Measurements from ENCODE around the gene ACTG1. TPM values are rescaled to one million over a fixed set of nuclear protein-coding genes. Genes with fewer than 3 reads are reported as not detected.

ACTG1 gene
- total RNA-seq, 4 donors from 2014 or later = 1,168 to 4,304 (median 2,945) TPM

DNA sequence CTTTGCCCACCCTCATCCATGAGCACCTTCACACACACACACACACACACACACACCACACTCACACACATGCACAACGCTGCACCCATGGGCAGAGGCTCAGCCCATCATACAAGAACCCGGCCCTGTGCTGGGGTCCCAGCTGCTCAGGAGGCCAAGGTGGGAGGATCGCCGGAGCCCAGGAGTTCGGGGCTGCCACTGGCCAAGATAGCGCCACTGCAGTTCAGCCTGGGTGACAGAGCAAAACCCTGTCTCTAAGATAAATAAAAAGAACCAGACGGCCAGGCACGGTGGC, 12.2 kb upstream of the ACTG1 start:
- H3K4me3 ChIP-seq (replicated peaks in 1 of 3) = no peak overlapping the region
- H3K9me3 ChIP-seq = no peaks in the 10 kb centered on the region
- 84 to 92% methylated on average over 3 to 7 of the region's 8 CpGs for WGBS, 2 donors
- no peaks in the 10 kb centered on the region for H3K36me3 ChIP-seq
- intact Hi-C loops (cut with DNase I) = no loop called here
- H3K27ac ChIP-seq = peak overlapping the region in 1 of 3 donors; percentile 93
- H3K4me1 ChIP-seq = peaks cover 57 to 80% of the 10 kb centered on the region in 2 donors
- DNase-seq = no peak
- H3K27me3 ChIP-seq = no peaks in the 10 kb centered on the region
- TF ChIP-seq CTCF (IDR thresholded peaks at IDR 0.05) (no peak), POLR2A (IDR thresholded peaks at IDR 0.05) (no peak)

DNA sequence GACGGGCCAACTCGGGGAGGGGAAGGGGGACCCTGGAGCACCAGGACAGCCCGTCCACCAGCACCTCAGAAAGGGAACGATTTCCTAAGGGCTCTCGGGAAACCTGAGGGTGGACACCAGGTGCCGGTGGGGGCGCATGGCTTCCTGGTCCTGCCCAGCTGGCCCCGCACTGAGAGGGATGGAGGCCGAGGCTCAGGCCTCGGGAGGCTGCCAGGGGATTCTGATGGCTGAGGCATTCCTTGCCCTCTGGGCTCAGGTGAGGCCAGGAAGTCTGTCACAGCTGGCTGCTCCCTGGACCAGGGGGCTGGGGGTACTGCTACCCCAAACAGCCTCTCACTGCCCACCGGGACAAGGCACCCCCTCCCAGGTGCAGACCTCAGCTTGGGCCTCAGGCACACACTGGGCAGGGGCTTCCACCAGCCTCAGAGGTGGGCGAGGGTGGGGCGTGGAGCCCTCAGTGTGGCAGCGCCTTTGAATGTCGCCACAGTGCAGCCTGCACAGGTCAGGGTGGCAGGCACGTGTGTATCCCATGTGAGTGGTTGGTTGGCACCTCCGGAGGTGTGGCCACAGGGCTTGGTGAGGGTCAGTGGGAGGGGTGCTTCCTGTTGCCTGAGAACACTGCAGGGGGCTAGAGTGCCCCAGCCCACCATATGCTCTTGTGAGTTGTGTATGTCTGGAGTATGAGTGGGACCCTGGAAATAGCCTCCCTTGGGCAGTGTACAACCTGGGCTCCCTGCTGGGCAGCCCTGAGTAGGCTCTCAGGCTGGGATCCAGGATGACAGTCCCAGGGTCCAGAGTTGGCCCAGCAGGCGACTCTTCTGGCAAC, 11.7 kb upstream of the ACTG1 start:
- Histone ChIP-seq H3K9me3 (no peaks in the 10 kb centered on the region), H3K27me3 (no peaks in the 10 kb centered on the region), H3K27ac (peak overlapping the region; percentile 78 to 93 (median 88)), H3K4me3 (replicated peaks in 1 of 3) (no peak overlapping the region), H3K36me3 (no peaks in the 10 kb centered on the region), H3K4me1 (peaks cover 63 to 84% of the 10 kb centered on the region in 2 donors)
- 51% methylated on average over 15 of the region's 18 CpGs; no CpG with 5 or more reads in 1 of the 2 donors for WGBS, 2 donors
- no peak for TF ChIP-seq POLR2A (IDR thresholded peaks at IDR 0.05)
- no peak for TF ChIP-seq CTCF (IDR thresholded peaks at IDR 0.05)
- intact Hi-C loops (cut with DNase I) = no loop called here
- peak; percentile 59 to 63 for DNase-seq

DNA sequence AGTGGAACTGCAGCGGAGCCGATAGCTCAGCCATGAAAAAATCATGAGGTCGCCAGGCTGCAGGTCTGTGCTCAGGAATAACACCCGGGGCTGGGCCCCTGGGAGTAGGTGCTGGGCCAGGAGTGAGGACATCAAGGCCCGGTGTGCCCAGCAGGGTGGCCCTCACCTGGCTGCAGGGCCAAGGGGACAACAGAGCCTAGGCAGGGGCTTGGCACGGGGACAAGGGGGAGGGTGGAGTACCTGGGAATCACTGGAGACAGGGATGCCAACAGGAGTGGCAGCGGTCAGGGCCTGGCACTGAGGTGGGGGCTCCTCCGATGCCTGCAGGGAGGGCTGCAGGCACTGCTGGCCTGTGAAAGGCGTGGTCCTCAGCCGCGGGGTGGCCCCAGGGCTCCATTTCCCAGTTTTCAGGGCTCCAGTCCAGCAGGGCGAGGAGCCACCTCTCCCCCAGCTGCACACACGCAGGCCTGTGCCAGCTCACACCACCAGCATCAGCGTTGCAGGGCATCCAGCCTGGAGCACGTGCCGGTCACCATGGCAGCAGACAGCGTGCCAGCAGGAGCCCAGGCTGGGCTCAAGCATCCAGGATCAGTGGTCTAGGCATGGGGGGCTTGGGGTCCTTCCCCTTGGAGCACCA, 10.9 kb upstream of the ACTG1 start:
- intact Hi-C loops (cut with DNase I) = no loop called here

DNA sequence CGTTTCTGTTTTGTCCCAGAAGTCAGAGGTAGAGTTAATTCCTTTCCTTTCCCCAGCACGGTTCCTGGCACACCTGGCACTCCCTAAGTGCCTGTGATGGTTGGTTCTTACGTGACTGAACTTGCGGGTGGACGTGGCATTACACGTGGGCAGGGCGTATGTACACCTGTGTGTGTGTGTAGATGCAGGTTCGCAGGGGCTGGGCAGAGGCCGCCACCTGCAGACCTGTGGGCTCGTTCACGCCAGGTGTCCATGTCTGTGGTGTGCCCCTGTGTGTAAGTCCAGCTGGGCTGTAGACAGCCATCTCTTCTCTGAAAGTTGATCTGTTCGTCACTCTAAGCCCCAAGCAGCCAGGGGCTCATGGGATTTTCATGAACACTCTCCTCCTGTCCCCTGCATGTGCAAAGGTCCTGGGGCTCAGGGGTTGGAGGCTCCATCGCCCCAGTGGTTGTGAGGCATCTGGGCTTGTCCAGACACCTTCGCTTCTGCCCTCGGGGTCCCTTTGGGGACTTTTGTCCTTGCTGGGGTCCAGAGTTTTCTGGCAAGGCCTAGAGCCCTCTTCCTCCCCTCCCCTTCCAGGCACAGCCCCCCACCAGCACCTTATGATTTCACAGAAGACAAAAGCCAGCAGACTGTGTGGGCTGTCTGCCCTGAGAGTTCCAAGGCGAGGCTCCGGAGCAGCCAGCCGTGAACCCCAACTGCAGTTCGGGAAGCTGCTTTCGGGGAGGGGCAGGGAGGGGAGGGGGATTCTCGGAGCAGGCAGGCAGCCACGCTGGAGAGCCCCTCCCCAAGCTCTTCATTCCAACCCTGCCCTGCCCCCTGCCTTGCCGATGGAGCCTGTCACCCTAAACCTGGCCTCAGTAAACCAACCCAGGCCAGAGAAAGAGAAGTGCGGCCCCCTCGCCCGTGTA, 10.1 kb upstream of the ACTG1 start:
- intact Hi-C loops (cut with DNase I) = no loop called here
- TF ChIP-seq POLR2A (IDR thresholded peaks at IDR 0.05) (peak in 1 of 2 donors; percentile 35), CTCF (IDR thresholded peaks at IDR 0.05) (peak in 4 of 6 experiments; percentile 39 to 58 (median 48))
- peaks cover 66 to 84% of the 10 kb centered on the region in 2 donors for H3K4me1 ChIP-seq
- H3K9me3 ChIP-seq = no peaks in the 10 kb centered on the region
- WGBS, 2 donors = 50 to 57% methylated on average over 14 to 26 of the region's 26 CpGs
- DNase-seq = peak; percentile 89 to 92
- H3K27ac ChIP-seq = peak overlapping the region; percentile 78 to 93 (median 88)
- H3K36me3 ChIP-seq = no peaks in the 10 kb centered on the region
- no peak overlapping the region for H3K4me3 ChIP-seq (replicated peaks in 1 of 3)
- no peaks in the 10 kb centered on the region for H3K27me3 ChIP-seq

More for the DNA sequence above, 10.9 kb upstream of the ACTG1 start:
- Histone ChIP-seq H3K4me3 (replicated peaks in 1 of 3) (no peak overlapping the region), H3K27me3 (no peaks in the 10 kb centered on the region), H3K36me3 (no peaks in the 10 kb centered on the region), H3K9me3 (no peaks in the 10 kb centered on the region), H3K4me1 (peaks cover 69 to 84% of the 10 kb centered on the region in 2 donors), H3K27ac (peak overlapping the region; percentile 78 to 93 (median 88))
- no peak for TF ChIP-seq CTCF (IDR thresholded peaks at IDR 0.05)
- no peak for TF ChIP-seq POLR2A (IDR thresholded peaks at IDR 0.05)
- 3 to 20% methylated on average over 4 to 8 of the region's 17 CpGs for WGBS, 2 donors
- peak; percentile 93 for DNase-seq

Data from thyroid gland (tissue), 4 donors.